ENCODE measurements around the gene STX8. TPM values are rescaled to one million over a fixed set of nuclear protein-coding genes. Genes with fewer than 3 reads are reported as not detected.
"Not testable (repeated sequence)": the region's sequence is repeated elsewhere in the genome, so short reads cannot be mapped to it uniquely, and the experiment has no call there.

The STX8 gene, protein sequence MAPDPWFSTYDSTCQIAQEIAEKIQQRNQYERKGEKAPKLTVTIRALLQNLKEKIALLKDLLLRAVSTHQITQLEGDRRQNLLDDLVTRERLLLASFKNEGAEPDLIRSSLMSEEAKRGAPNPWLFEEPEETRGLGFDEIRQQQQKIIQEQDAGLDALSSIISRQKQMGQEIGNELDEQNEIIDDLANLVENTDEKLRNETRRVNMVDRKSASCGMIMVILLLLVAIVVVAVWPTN
- polyA plus RNA-seq (2011; rRNA removed) (89.6 and 103 TPM in 2 replicates), polyA minus RNA-seq (2011; rRNA and poly(A)+ RNA removed) (57.0 and 57.3 TPM in 2 replicates)

- DNase-seq (ENCODE audit: low read depth, low spot score) = peak; percentile 75
- peak within 1 kb of the TSS; percentile 39 for H3K27ac ChIP-seq (ENCODE audit: low read depth, low read length)
- TF ChIP-seq, protein P1, sequence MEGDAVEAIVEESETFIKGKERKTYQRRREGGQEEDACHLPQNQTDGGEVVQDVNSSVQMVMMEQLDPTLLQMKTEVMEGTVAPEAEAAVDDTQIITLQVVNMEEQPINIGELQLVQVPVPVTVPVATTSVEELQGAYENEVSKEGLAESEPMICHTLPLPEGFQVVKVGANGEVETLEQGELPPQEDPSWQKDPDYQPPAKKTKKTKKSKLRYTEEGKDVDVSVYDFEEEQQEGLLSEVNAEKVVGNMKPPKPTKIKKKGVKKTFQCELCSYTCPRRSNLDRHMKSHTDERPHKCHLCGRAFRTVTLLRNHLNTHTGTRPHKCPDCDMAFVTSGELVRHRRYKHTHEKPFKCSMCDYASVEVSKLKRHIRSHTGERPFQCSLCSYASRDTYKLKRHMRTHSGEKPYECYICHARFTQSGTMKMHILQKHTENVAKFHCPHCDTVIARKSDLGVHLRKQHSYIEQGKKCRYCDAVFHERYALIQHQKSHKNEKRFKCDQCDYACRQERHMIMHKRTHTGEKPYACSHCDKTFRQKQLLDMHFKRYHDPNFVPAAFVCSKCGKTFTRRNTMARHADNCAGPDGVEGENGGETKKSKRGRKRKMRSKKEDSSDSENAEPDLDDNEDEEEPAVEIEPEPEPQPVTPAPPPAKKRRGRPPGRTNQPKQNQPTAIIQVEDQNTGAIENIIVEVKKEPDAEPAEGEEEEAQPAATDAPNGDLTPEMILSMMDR (IDR thresholded peaks at IDR 0.05; ENCODE audit: low read depth, low read length) = peak; percentile 19; the same call in 1 of the 2 replicates
- no peaks in the 10 kb centered on the region for H3K9me3 ChIP-seq (ENCODE audit: control insufficient read depth, insufficient read depth, low read length)
- H3K4me3 ChIP-seq (ENCODE audit: low read depth, low read length) = peak within 1 kb of the TSS; percentile 87
- POLR2A ChIA-PET = interaction anchor here (0.7 kb wide), 1 partner anchor 44 kb away, joined by 3 read pairs; no protein-coding TSS in a partner anchor
- no peaks in the 10 kb centered on the region for H3K27me3 ChIP-seq (ENCODE audit: control insufficient read depth, insufficient read depth, low read length)
- CTCF ChIA-PET = interaction anchor here (0.6 to 3.9 kb wide), 7 partner anchors 14 to 1166 kb away, joined by 3 to 41 read pairs (median 5); no protein-coding TSS in a partner anchor
These were observed at the start of gene STX8 for GRCh38 chr17:9575381-9576101. STX8 (minus strand) TSS chr17:9575820; CDS start chr17:9575808, 12 bp downstream.

- ChIA-PET POLR2A (no interaction called here), CTCF (no interaction called here)
- TF ChIP-seq, protein P1 (IDR thresholded peaks at IDR 0.05; ENCODE audit: low read depth, low read length) = no peak
These were observed 47.3 kb upstream of the STX8 start for GRCh38 chr17:9622961-9623360.

GRCh38 chr17:9615486-9615885 is 39.9 kb upstream of the STX8 start:
- DNase-seq (ENCODE audit: low read depth, low spot score) = no peak
- TF ChIP-seq, protein P1 (IDR thresholded peaks at IDR 0.05; ENCODE audit: low read depth, low read length) = no peak
- Histone ChIP-seq H3K27me3 (ENCODE audit: control insufficient read depth, insufficient read depth, low read length) (no peaks in the 10 kb centered on the region), H3K27ac (ENCODE audit: low read depth, low read length) (no peak overlapping the region), H3K4me3 (ENCODE audit: low read depth, low read length) (no peak overlapping the region), H3K9me3 (ENCODE audit: control insufficient read depth, insufficient read depth, low read length) (0 out of 2 replicates have a peak, but pooled peaks cover 3% of the 10 kb centered on the region)
- ChIA-PET POLR2A (no interaction called here), CTCF (no interaction called here)

More at GRCh38 chr17:9622961-9623360, 47.3 kb upstream of the STX8 start:
- Histone ChIP-seq H3K27me3 (ENCODE audit: control insufficient read depth, insufficient read depth, low read length) (no peaks in the 10 kb centered on the region), H3K9me3 (ENCODE audit: control insufficient read depth, insufficient read depth, low read length) (no peaks in the 10 kb centered on the region), H3K4me3 (ENCODE audit: low read depth, low read length) (no peak overlapping the region), H3K27ac (ENCODE audit: low read depth, low read length) (no peak overlapping the region)
- DNase-seq (ENCODE audit: low read depth, low spot score) = no peak

GRCh38 chr17:9612006-9612405 is 36.4 kb upstream of the STX8 start:
- ChIA-PET POLR2A (no interaction called here), CTCF (no interaction called here)
- DNase-seq (ENCODE audit: low read depth, low spot score) = no peak
- Histone ChIP-seq H3K27me3 (ENCODE audit: control insufficient read depth, insufficient read depth, low read length) (no peaks in the 10 kb centered on the region), H3K9me3 (ENCODE audit: control insufficient read depth, insufficient read depth, low read length) (peaks cover 3% of the 10 kb centered on the region; the same call in 1 of the 2 replicates), H3K4me3 (ENCODE audit: low read depth, low read length) (no peak overlapping the region), H3K27ac (ENCODE audit: low read depth, low read length) (no peak overlapping the region)
- TF ChIP-seq, protein P1 (IDR thresholded peaks at IDR 0.05; ENCODE audit: low read depth, low read length) = no peak

- TF ChIP-seq, protein P1 (IDR thresholded peaks at IDR 0.05; ENCODE audit: low read depth, low read length) = no peak
- POLR2A ChIA-PET = no interaction called here
- peaks cover 3% of the 10 kb centered on the region for H3K9me3 ChIP-seq (ENCODE audit: control insufficient read depth, insufficient read depth, low read length)
- no peak overlapping the region for H3K27ac ChIP-seq (ENCODE audit: low read depth, low read length)
- H3K27me3 ChIP-seq (ENCODE audit: control insufficient read depth, insufficient read depth, low read length) = no peaks in the 10 kb centered on the region
- H3K4me3 ChIP-seq (ENCODE audit: low read depth, low read length) = no peak overlapping the region
- CTCF ChIA-PET = no interaction called here
- DNase-seq (ENCODE audit: low read depth, low spot score) = no peak
These were observed 35.9 kb upstream of the STX8 start for GRCh38 chr17:9611557-9611956.

DNA sequence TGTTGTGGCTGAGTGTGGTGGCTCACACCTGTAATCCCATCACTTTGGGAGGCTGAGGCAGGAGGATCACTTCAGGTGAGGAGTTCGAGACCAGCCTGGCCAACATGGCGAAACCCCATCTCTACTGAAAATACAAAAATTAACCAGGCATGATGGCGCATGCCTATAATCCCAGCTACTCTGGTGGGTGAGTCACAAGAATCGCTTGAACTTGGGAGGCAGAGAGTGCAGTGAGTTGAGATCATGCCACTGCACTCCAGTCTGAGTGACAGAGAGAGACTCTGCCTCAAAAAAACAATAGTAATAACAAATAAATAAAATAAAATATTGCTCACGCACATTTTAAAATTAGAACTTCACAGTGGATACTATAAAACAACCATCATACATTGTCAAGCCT is 31.4 kb upstream of the STX8 start:
- CTCF ChIA-PET = not testable (repeated sequence)

More for the DNA sequence above, 31.4 kb upstream of the STX8 start:
- POLR2A ChIA-PET; H3K27me3 ChIP-seq (ENCODE audit: control insufficient read depth, insufficient read depth, low read length); H3K27ac ChIP-seq (ENCODE audit: low read depth, low read length); H3K9me3 ChIP-seq (ENCODE audit: control insufficient read depth, insufficient read depth, low read length); H3K4me3 ChIP-seq (ENCODE audit: low read depth, low read length); DNase-seq (ENCODE audit: low read depth, low spot score): not testable (repeated sequence)
